ENCODE data around the gene DAG1. TPM values are rescaled to one million over a fixed set of nuclear protein-coding genes. Genes with fewer than 3 reads are reported as not detected.

The DAG1 gene
- total RNA-seq, 1 experiment from 2014 or later, result 111 TPM

DNA sequence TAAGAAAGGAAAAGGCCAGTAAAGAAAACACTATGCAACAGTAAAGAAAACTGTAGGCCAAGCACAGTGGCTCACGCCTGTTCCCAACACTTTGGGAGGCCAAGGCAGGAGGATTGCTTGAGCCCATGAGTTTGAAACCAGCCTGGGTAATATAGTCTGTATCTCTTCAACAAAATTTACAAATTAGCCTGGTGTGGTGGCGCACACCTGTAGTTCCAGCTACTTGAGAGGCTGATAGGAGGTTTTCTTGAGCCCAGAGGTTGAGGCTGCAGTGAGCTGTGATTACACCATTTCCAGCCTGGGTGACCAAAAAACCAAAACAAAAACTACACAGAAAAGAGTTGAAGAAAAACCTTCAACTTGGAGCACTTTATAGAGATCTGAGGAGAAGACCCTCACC lies 31.8 kb downstream of the DAG1 start:
- Histone ChIP-seq H4K20me1 (ENCODE audit: low read length) (no peaks in the 10 kb centered on the region), H3F3A (ENCODE audit: low read length, unreplicated experiment) (no peaks in the 10 kb centered on the region), H3K27ac (ENCODE audit: low read length) (peak overlapping the region; percentile 93), H3K9me2 (replicated peaks; ENCODE audit: low read length) (no peaks in the 10 kb centered on the region), H3K79me2 (ENCODE audit: low read length) (peaks cover 41% of the 10 kb centered on the region), H2AFZ (ENCODE audit: low read length) (no peak overlapping the region), H3K9ac (ENCODE audit: low read length) (peak overlapping the region; percentile 46; the same call in 1 of the 2 replicates), H3K9me3 (ENCODE audit: low read length) (no peaks in the 10 kb centered on the region), H3K4me1 (ENCODE audit: insufficient read depth, low read length) (peaks cover 20% of the 10 kb centered on the region), H3K27me3 (ENCODE audit: low read length) (no peaks in the 10 kb centered on the region), H3K4me2 (ENCODE audit: low read length) (no peak overlapping the region), H3K4me3 (ENCODE audit: low read length) (no peak overlapping the region), H3K36me3 (ENCODE audit: low read depth, low read length) (no peaks in the 10 kb centered on the region; the same call in 1 of the 2 replicates)
- ChIA-PET CTCF (no interaction called here), POLR2A (ENCODE audit: unreplicated experiment) (no interaction called here)
- ATAC-seq (no peak), DNase-seq (no peak)
- no TSS peak for BruUV-seq (replicated peaks)
- TF ChIP-seq EZH2 (IDR thresholded peaks at IDR 0.05; ENCODE audit: low read length, unreplicated experiment) (no peak), EZH2phosphoT487 (IDR thresholded peaks at IDR 0.05; ENCODE audit: borderline replicate concordance, low read length) (no peak)
- TF ChIP-seq, protein P1, sequence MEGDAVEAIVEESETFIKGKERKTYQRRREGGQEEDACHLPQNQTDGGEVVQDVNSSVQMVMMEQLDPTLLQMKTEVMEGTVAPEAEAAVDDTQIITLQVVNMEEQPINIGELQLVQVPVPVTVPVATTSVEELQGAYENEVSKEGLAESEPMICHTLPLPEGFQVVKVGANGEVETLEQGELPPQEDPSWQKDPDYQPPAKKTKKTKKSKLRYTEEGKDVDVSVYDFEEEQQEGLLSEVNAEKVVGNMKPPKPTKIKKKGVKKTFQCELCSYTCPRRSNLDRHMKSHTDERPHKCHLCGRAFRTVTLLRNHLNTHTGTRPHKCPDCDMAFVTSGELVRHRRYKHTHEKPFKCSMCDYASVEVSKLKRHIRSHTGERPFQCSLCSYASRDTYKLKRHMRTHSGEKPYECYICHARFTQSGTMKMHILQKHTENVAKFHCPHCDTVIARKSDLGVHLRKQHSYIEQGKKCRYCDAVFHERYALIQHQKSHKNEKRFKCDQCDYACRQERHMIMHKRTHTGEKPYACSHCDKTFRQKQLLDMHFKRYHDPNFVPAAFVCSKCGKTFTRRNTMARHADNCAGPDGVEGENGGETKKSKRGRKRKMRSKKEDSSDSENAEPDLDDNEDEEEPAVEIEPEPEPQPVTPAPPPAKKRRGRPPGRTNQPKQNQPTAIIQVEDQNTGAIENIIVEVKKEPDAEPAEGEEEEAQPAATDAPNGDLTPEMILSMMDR (conservative IDR thresholded peaks at IDR 0.05; ENCODE audit: low read depth, low read length), result no peak
- intact Hi-C loops (cut with micrococcal nuclease), result no loop called here

DNA sequence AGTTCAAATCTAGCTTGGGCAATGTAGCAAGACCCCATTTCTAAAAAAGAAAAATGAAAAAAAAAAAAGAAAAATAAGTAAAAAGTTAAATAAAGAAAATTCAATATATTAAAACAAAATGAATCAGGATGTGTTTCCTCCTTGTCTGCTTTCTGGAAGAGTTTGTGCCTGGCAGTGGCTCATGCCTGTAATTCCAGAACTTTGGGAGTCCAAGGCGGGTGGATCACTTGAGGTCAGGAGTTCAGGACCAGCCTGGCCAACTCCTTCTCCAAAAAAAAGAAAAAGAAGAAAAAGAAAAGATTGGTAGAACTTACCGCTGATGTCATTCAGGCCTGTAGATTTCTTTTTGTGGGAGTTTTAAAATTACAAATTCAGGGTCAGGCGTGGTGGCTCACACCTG lies 36.8 kb downstream of the DAG1 start:
- no peaks in the 10 kb centered on the region for H3K4me1 ChIP-seq (ENCODE audit: insufficient read depth, low read length)
- H3K9me2 ChIP-seq (replicated peaks; ENCODE audit: low read length), result no peaks in the 10 kb centered on the region
- no peak overlapping the region for H3K27ac ChIP-seq (ENCODE audit: low read length)
- H3F3A ChIP-seq (ENCODE audit: low read length, unreplicated experiment), result no peaks in the 10 kb centered on the region
- H3K4me3 ChIP-seq (ENCODE audit: low read length), result no peak overlapping the region
- no peaks in the 10 kb centered on the region for H4K20me1 ChIP-seq (ENCODE audit: low read length)
- peaks cover 13% of the 10 kb centered on the region for H3K36me3 ChIP-seq (ENCODE audit: low read depth, low read length)
- ATAC-seq (no peak), DNase-seq (no peak)
- H3K27me3 ChIP-seq (ENCODE audit: low read length), result no peaks in the 10 kb centered on the region
- H2AFZ ChIP-seq (ENCODE audit: low read length), result no peak overlapping the region
- POLR2A ChIA-PET (ENCODE audit: unreplicated experiment), result no interaction called here
- BruUV-seq (replicated peaks), result no TSS peak
- peaks cover 19% of the 10 kb centered on the region for H3K79me2 ChIP-seq (ENCODE audit: low read length)
- intact Hi-C loops (cut with micrococcal nuclease), result no loop called here
- CTCF ChIA-PET, result interaction anchor here (0.5 to 0.6 kb wide), 2 partner anchors 33 to 814 kb away, joined by 3 to 4 read pairs; no protein-coding TSS in a partner anchor
- no peak overlapping the region for H3K4me2 ChIP-seq (ENCODE audit: low read length)
- no peaks in the 10 kb centered on the region for H3K9me3 ChIP-seq (ENCODE audit: low read length)
- TF ChIP-seq EZH2 (IDR thresholded peaks at IDR 0.05; ENCODE audit: low read length, unreplicated experiment) (no peak), EZH2phosphoT487 (IDR thresholded peaks at IDR 0.05; ENCODE audit: borderline replicate concordance, low read length) (no peak)
- TF ChIP-seq, protein P1 (conservative IDR thresholded peaks at IDR 0.05; ENCODE audit: low read depth, low read length), result no peak
- H3K9ac ChIP-seq (ENCODE audit: low read length), result no peak overlapping the region

DNA sequence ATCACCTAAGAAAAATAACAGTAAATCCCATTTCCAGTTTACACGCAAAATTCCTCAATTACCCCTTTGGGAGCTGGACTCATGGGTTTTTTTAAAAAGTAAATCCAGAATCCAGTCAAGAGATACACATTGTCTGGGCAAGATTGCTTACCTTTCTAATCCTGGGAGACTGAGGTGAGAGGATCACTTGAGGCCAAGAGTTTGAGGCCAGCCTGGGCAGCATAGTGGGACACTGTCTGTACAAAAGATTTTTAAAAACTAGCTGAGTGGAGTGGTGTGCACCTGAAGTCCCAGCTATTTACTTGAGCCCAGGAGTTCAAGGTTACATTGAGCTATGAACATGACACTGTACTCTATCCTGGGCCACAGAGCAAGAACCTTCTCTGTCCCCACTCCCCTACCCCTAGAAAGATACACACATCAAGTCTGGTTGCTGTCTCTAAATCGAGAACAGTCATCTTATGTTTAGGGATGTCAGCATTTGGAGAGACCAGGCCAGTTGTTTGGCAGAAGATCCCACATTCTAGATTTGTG lies 39.0 kb downstream of the DAG1 start:
- H3K27ac ChIP-seq (ENCODE audit: low read length), result no peak overlapping the region
- POLR2A ChIA-PET (ENCODE audit: unreplicated experiment), result no interaction called here

More for the DNA sequence above, 39.0 kb downstream of the DAG1 start:
- Histone ChIP-seq H3K4me3 (ENCODE audit: low read length) (no peak overlapping the region), H3K79me2 (ENCODE audit: low read length) (peaks cover 13% of the 10 kb centered on the region; the same call in 1 of the 2 replicates), H3K9me3 (ENCODE audit: low read length) (no peaks in the 10 kb centered on the region), H3F3A (ENCODE audit: low read length, unreplicated experiment) (no peaks in the 10 kb centered on the region), H3K4me2 (ENCODE audit: low read length) (no peak overlapping the region), H3K9ac (ENCODE audit: low read length) (no peak overlapping the region), H3K4me1 (ENCODE audit: insufficient read depth, low read length) (no peaks in the 10 kb centered on the region), H3K36me3 (ENCODE audit: low read depth, low read length) (peaks cover 21% of the 10 kb centered on the region), H4K20me1 (ENCODE audit: low read length) (no peaks in the 10 kb centered on the region), H3K9me2 (replicated peaks; ENCODE audit: low read length) (no peaks in the 10 kb centered on the region), H3K27me3 (ENCODE audit: low read length) (no peaks in the 10 kb centered on the region), H2AFZ (ENCODE audit: low read length) (no peak overlapping the region)
- TF ChIP-seq EZH2 (IDR thresholded peaks at IDR 0.05; ENCODE audit: low read length, unreplicated experiment), result no peak
- no peak for TF ChIP-seq EZH2phosphoT487 (IDR thresholded peaks at IDR 0.05; ENCODE audit: borderline replicate concordance, low read length)
- TF ChIP-seq, protein P1 (conservative IDR thresholded peaks at IDR 0.05; ENCODE audit: low read depth, low read length), result no peak
- CTCF ChIA-PET, result no interaction called here
- no peak for ATAC-seq
- DNase-seq, result no peak
- no TSS peak for BruUV-seq (replicated peaks)
- intact Hi-C loops (cut with micrococcal nuclease), result no loop called here

All from PC-3 (cell line).